Fibroblast of skin of left quadriceps (primary cell): ENCODE data around the gene PPM1J.
A peak's percentile ranks its signal among the peaks of the same experiment; 100 is the strongest.

ENCODE experiments used
- DNase-seq, 2 experiments: peaks; one replicate each; pipeline ENCODE4 v3.0.0-alpha.2; 2013; ENCODE audit warnings: low read depth in 2 of 2

Gene PPM1J

GRCh38 chr1:112704934-112705627 lies 10.1 kb downstream of the PPM1J start:
- peak; percentile 92 to 93 for DNase-seq

GRCh38 chr1:112704391-112704933 lies 10.7 kb downstream of the PPM1J start:
- no peak for DNase-seq

GRCh38 chr1:112703706-112704105 lies 11.4 kb downstream of the PPM1J start:
- DNase-seq = no peak

- no peak for DNase-seq
Observed at GRCh38 chr1:112702420-112703261, 12.5 kb downstream of the PPM1J start.

DNA sequence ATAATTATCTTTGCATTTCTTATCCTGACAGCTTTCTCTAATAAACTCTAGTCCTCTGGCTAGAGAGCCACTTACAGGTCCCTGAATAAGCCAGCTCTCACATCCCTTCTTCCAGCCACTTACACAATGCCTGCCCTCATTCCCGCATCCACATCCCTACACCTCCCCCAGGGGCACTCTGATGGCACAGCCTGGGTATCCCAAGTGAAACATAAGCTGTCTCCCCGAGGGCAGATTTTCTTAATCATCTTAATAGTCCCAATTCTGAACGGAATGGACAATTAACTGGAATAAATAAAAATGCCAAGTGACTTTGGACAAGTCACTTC lies 13.1 kb downstream of the PPM1J start:
- no peak for DNase-seq

DNA sequence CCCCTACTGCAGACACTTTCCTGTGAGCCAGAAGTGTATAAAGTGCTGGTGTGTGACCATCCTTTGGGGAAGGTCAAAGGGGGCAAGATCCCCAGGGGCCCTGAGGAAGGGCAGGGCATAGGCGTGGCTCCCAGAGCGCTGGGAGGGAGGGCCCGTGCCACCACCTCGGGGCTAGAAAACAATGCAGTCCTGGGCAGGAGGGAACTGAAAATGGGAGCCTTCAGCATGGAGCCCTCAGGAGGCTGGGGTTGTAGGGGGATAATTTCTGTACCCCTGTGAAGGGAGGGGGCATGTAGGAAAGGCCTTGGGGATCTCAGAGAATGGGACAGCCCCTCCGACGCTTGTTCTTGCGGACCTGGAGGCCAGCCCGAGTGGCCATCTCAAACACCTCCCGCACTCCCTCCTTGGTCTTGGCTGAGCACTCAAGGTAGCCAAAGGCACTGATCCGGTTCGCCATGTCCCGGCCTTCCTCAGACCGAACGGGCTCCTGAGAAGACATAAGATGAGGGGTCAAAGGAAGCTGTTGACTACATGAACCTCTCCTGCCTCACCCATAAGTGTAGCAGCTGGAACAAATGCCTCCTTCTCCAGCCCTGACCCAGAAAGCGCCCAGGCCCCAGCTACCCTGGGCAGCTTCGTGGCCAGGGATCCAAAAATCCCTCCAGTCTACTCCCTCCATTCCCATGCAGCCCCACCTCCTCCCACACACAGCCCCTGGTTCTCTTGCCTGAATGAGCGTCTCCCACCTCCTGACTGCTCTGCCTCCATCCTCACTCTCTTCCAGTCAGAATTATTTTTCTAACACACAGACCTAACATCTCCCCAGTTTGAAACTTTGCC lies 13.7 kb downstream of the PPM1J start:
- no peak for DNase-seq

GRCh38 chr1:112700290-112701226 lies 14.6 kb downstream of the PPM1J start:
- DNase-seq = peak; percentile 90 to 93

GRCh38 chr1:112699425-112700144 lies 15.5 kb downstream of the PPM1J start:
- no peak for DNase-seq

- DNase-seq = no peak
Observed at GRCh38 chr1:112698366-112699310, 16.5 kb downstream of the PPM1J start.

DNA sequence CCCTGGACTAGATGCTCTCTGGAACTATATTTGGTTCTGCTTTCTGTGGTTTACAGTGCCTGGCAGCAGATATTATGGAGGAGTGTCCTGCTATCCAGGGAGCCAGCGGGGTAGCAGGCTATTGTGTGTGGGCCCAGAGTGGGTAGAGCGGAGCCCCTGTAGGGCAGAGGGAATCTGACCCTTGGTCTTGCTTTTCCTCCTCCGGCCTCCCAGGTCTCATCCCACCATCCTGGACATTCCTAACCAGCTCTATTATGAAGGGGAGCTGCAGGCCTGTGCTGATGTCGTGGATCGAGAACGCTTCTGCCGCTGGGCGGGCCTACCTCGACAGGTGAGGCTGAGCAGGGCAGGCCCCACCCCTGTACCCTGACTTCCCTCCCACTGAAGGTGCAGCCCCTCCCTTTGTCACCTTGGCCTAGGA lies 17.3 kb downstream of the PPM1J start:
- no peak for DNase-seq

DNA sequence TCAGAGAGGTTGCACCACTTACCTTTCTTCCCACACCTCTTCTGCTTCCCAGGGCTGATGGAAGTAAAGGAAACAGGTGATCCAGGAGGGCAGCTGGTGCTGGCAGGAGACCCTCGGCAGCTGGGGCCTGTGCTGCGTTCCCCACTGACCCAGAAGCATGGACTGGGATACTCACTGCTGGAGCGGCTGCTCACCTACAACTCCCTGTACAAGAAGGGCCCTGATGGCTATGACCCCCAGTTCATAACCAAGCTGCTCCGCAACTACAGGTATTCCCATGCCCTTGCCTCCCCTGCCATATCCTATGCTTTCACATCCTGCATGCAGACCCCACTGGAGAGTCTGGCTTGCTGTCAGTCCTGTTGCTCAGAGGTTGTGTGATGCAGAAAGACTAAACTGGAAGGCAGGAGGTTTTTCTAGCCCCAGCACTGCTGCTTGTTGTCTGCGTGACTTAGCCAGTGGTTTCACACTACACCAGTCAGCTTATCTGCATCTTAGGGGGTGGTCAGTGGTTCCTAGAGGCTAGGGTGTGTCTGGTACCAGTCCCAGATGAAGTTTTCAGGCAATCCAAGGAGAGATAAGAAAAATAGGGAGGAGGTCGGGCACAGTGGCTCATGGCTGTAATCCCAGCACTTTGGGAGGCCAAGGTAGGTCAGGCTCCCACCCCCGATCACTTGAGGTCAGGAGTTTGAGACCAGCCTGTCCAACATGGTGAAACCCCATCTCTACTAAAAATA lies 18.4 kb downstream of the PPM1J start:
- DNase-seq = no peak

DNA sequence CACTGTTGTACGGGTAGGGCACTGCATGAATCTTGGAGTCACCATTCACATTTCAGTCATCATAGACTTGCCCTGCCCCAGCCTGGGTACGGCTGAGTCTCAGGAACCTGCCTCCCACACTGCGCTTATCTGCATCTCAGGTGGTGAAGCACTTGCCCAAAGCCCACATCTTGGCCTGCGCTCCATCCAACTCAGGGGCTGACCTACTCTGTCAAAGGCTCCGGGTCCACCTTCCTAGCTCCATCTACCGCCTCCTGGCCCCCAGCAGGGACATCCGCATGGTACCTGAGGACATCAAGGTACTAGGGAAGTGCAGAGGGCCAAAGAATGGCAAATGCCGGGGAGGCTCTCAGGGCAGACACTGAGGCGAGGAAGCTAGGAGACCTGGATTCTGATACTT lies 19.9 kb downstream of the PPM1J start:
- no peak for DNase-seq

DNA sequence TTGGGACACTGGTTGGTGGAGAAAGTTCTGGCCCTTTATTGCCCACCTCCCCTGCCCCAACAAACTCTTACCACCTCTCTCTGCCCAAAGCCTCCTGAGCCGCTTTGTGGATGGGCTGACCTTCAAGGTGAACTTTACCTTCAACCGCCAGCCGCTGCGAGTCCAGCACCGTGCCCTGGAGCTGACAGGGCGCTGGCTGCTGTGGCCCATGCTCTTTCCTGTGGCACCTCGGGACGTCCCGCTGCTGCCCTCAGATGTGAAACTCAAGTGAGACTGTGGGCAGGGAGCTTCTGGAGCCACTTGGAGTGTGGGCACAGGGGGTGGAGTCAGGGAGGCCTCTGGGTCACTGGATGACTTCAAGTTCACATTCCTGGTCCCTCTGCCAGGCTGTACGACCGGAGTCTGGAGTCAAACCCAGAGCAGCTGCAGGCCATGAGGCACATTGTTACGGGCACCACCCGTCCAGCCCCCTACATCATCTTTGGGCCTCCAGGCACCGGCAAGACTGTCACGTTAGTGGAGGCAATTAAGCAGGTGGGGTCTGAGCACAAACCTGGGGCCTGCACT lies 20.7 kb downstream of the PPM1J start:
- DNase-seq = no peak

GRCh38 chr1:112693821-112694220 lies 21.3 kb downstream of the PPM1J start:
- DNase-seq = no peak

GRCh38 chr1:112692681-112693080 lies 22.5 kb downstream of the PPM1J start:
- no peak for DNase-seq

- DNase-seq = no peak
Observed at GRCh38 chr1:112689842-112690237, 25.3 kb downstream of the PPM1J start.

- no peak for DNase-seq
Observed at GRCh38 chr1:112689196-112689841, 25.8 kb downstream of the PPM1J start.

DNA sequence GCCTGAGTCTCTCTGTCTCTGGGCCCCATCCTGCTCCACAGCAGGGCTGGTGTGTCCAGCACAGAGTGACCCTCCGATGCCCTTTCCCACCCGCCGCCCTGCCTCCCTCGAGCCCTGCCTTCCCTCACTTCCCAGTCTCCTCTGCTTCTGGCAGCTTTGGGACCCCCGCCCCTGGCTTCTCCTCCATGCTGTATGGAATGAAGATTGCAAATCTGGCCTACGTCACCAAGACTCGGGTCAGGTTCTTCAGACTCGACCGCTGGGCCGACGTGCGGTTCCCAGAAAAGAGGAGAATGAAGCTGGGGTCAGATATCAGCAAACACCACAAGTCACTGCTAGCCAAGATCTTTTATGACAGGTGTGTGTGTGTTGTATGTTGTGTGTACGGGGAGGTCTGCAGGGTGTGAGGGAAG lies 26.3 kb downstream of the PPM1J start:
- DNase-seq = no peak
